Fibroblast of lung (primary cell): ENCODE data around the gene ZNF827.

Experiments used
- CTCF ChIP-seq, 2 donors: IDR thresholded peaks in 1 of 2; conservative IDR thresholded peaks in 1 of 2; 1 replicate in 1 of 2; 2 replicates in 1 of 2; pipeline ENCODE4 v1.5.1; 2011 to 2012; ENCODE audit warnings: low read length in 2 of 2, control low read depth in 1 of 2, inconsistent platforms in 1 of 2, low read depth in 1 of 2, mild to moderate bottlenecking in 1 of 2
- EZH2 ChIP-seq: IDR thresholded peaks from 2 replicates; pipeline ENCODE4 v1.5.1; 2012; ENCODE audit warnings: low read length, control low read depth, mild to moderate bottlenecking; ENCODE audit errors: missing control alignments

DNA sequence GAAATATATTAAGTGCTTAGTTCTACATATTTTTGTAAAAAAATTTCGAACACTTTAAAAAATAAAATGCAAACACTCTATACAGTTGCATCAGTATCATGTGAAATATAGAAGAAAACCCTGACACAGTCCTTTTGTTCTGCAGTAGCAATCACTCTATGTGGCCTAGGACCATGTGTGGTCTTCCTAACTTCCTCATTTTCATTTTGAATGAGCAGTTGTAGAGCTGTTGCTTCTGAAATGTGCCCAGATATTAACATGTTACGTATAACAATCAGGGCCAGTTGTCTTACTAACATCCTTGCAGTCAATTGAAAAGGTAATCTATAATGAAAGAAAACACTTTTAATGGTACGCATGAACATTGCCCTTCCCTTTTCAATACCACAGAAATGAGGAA, 107.9 kb downstream of the ZNF827 start:
- TF ChIP-seq CTCF (conservative IDR thresholded peaks at IDR 0.05 in 1 of 2, IDR thresholded peaks at IDR 0.05 in 1 of 2; ENCODE audit: low read depth in 1 of 2, low read length in 2 of 2) (no peak), EZH2 (no peak)
